Measurements from ENCODE around the gene ZFP69B.

ZFP69B gene

DNA sequence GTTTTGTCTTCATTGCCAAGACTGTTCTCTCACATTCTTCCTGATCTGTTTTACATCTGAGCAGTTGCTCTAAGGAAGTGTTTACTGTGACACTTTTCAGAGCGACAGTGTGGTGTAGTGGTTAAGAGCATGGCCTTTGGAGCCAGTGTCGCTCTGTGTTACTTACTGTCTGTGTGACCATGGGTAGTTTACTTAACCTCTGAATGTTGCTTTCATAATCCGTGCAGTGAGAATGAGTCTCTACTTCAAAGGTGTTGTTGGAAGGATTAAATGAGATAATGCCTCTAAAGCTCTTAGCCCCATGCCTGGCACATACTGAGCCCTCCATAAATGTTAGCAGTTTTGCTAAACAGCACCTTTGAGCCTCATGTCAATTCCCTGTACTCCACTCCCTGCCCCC is 35.9 kb upstream of the ZFP69B start:
- TF ChIP-seq, protein P1, sequence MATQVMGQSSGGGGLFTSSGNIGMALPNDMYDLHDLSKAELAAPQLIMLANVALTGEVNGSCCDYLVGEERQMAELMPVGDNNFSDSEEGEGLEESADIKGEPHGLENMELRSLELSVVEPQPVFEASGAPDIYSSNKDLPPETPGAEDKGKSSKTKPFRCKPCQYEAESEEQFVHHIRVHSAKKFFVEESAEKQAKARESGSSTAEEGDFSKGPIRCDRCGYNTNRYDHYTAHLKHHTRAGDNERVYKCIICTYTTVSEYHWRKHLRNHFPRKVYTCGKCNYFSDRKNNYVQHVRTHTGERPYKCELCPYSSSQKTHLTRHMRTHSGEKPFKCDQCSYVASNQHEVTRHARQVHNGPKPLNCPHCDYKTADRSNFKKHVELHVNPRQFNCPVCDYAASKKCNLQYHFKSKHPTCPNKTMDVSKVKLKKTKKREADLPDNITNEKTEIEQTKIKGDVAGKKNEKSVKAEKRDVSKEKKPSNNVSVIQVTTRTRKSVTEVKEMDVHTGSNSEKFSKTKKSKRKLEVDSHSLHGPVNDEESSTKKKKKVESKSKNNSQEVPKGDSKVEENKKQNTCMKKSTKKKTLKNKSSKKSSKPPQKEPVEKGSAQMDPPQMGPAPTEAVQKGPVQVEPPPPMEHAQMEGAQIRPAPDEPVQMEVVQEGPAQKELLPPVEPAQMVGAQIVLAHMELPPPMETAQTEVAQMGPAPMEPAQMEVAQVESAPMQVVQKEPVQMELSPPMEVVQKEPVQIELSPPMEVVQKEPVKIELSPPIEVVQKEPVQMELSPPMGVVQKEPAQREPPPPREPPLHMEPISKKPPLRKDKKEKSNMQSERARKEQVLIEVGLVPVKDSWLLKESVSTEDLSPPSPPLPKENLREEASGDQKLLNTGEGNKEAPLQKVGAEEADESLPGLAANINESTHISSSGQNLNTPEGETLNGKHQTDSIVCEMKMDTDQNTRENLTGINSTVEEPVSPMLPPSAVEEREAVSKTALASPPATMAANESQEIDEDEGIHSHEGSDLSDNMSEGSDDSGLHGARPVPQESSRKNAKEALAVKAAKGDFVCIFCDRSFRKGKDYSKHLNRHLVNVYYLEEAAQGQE (IDR thresholded peaks at IDR 0.05; ENCODE audit: insufficient read depth in 1 of 2, low read depth in 2 of 2, low read length in 2 of 2) = no peak
- no peak for TF ChIP-seq POLR2AphosphoS5 (IDR thresholded peaks at IDR 0.05; ENCODE audit: low read depth, low read length)
- no peak for TF ChIP-seq TAF1 (IDR thresholded peaks at IDR 0.05; ENCODE audit: borderline replicate concordance, insufficient read depth, low read length)
- TF ChIP-seq FOXP2 (optimal IDR thresholded peaks at IDR 0.05; ENCODE audit: borderline replicate concordance, extremely low read depth, extremely low read length, insufficient read depth) = no peak
- TF ChIP-seq SIN3A (IDR thresholded peaks at IDR 0.05; ENCODE audit: borderline replicate concordance, insufficient read depth, low read length) = no peak

DNA sequence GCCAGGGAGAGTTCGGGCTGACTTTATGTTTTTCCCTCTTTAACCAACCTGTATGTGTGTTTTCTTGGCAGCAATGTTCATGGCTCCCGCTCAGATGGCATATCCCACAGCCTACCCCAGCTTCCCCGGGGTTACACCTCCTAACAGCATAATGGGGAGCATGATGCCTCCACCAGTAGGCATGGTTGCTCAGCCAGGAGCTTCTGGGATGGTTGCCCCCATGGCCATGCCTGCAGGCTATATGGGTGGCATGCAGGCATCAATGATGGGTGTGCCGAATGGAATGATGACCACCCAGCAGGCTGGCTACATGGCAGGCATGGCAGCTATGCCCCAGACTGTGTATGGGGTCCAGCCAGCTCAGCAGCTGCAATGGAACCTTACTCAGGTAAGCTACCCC is 33.6 kb upstream of the ZFP69B start:
- no peak for TF ChIP-seq FOXP2 (optimal IDR thresholded peaks at IDR 0.05; ENCODE audit: borderline replicate concordance, extremely low read depth, extremely low read length, insufficient read depth)

DNA sequence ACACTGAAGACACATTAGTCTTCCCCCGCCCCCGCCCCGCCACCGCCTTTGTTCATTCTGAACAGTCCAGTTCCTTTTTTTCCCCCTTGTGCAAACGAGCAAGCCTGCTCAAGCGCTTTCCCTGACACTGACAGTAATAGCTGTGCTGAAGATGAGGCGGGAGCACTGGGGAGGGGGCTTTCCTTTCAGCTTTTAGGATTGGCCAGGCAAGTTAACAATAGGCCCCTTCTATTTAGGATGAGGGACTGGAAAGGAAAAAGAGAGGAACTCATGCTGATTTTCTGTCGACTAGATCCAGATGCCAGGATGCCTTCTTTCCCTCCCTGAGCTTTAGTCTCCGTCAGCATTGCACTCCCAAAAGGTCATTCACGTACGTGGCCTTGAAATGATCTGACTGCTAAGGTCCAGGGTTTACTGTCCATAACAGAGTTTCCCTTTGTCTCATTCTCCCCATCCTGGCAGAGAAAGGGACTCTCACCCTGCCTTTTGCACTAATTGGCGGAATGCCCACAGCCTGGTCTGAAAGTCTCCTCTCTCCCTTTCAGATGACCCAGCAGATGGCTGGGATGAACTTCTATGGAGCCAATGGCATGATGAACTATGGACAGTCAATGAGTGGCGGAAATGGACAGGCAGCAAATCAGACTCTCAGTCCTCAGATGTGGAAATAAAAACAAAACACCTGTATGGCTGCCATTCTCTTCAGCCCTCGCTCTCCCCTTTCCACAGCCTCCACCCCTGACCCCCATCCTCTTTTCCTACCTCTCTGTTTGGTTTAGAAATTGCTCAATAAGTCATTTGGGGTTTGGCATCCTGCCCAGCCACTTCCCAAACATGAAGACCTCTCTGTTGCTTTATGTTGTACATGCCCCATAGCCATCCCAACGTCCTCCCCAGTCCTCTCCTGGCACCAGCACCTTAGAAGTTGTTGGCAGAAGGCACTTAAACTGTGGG is 28.6 kb upstream of the ZFP69B start:
- TF ChIP-seq POLR2AphosphoS5 (IDR thresholded peaks at IDR 0.05; ENCODE audit: low read depth, low read length) = no peak
- no peak for TF ChIP-seq SIN3A (IDR thresholded peaks at IDR 0.05; ENCODE audit: borderline replicate concordance, insufficient read depth, low read length)
- no peak for TF ChIP-seq TAF1 (IDR thresholded peaks at IDR 0.05; ENCODE audit: borderline replicate concordance, insufficient read depth, low read length)
- TF ChIP-seq, protein P1 (IDR thresholded peaks at IDR 0.05; ENCODE audit: insufficient read depth in 1 of 2, low read depth in 2 of 2, low read length in 2 of 2) = no peak
- TF ChIP-seq FOXP2 (optimal IDR thresholded peaks at IDR 0.05; ENCODE audit: borderline replicate concordance, extremely low read depth, extremely low read length, insufficient read depth) = no peak

DNA sequence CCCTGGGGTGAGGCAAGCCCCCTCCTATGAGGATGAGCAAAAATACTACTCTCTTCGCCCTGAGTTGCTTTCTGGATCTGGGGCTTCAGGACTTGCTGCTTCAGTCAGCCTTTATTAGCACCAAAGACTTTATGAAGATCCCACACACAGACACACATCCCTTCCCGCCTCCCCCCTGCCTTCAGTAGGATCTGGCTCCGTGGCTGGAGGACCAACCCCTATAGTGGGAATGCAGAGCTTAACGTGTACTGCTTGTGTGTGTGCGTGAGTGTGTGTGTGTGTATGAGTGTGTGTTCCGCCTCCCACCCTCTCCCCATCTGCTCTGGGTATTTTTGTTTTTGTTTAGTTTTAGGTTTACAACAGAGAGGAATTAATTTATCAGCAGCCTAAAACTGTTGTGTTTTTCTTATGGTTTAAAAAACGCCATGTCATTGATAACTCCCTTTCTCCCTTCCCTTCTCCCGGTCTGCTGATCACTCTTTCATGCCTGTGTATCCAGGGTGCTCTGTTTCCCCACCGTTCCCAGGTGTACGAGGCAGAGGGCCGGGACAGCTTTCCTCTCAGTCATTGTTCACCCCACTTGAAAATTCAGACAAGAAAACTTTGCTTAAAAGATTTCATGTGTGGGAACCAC is 27.5 kb upstream of the ZFP69B start:
- TF ChIP-seq TAF1 (IDR thresholded peaks at IDR 0.05; ENCODE audit: borderline replicate concordance, insufficient read depth, low read length) (no peak), SIN3A (IDR thresholded peaks at IDR 0.05; ENCODE audit: borderline replicate concordance, insufficient read depth, low read length) (no peak), POLR2AphosphoS5 (IDR thresholded peaks at IDR 0.05; ENCODE audit: low read depth, low read length) (no peak), FOXP2 (optimal IDR thresholded peaks at IDR 0.05; ENCODE audit: borderline replicate concordance, extremely low read depth, extremely low read length, insufficient read depth) (no peak)
- TF ChIP-seq, protein P1 (IDR thresholded peaks at IDR 0.05; ENCODE audit: insufficient read depth in 1 of 2, low read depth in 2 of 2, low read length in 2 of 2) = no peak

DNA sequence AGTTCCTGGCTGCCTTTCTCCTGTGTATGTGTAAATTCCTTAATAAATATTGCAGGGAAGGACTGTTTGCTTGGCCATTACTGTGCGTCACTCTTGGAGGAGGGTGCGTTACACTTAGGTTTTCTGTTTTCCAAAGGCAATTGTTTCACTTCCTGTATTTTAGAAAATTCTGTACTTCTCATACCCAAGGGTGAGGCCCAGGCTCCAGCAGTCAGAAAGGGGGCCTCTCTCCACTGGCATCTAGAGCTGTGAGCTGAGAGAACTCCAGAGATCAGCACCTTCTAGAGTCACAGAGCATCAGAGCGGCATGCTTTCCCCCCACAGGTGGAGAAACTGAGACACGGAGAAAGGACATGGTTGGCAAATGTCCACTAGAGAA is 27.0 kb upstream of the ZFP69B start:
- TF ChIP-seq, protein P1 (IDR thresholded peaks at IDR 0.05; ENCODE audit: insufficient read depth in 1 of 2, low read depth in 2 of 2, low read length in 2 of 2) = no peak
- TF ChIP-seq SIN3A (IDR thresholded peaks at IDR 0.05; ENCODE audit: borderline replicate concordance, insufficient read depth, low read length) = no peak
- TF ChIP-seq FOXP2 (optimal IDR thresholded peaks at IDR 0.05; ENCODE audit: borderline replicate concordance, extremely low read depth, extremely low read length, insufficient read depth) = no peak
- no peak for TF ChIP-seq POLR2AphosphoS5 (IDR thresholded peaks at IDR 0.05; ENCODE audit: low read depth, low read length)
- TF ChIP-seq TAF1 (IDR thresholded peaks at IDR 0.05; ENCODE audit: borderline replicate concordance, insufficient read depth, low read length) = no peak
